SJCRH30 (cell line): Measurements from ENCODE around the gene BAG3. TPM values are rescaled to one million over a fixed set of nuclear protein-coding genes. Genes with fewer than 3 reads are reported as not detected.

Experiments
- DNase-seq, 2 experiments: peaks; one replicate each; pipeline ENCODE4 v3.0.0-alpha.2; 2015 to 2020
- H3K27ac ChIP-seq: fragments of 250-450 bp; sonication (Bioruptor Pico); 2 replicates; pipeline ENCODE4 v1.5.1; 2020; ENCODE audit warnings: mild to moderate bottlenecking, moderate library complexity
- H3K27me3 ChIP-seq: fragments of 250-450 bp; sonication (Bioruptor Pico); 2 replicates; pipeline ENCODE4 v1.5.1; 2020; ENCODE audit warnings: mild to moderate bottlenecking, moderate library complexity
- H3K36me3 ChIP-seq: fragments of 250-450 bp; sonication (Bioruptor Pico); 2 replicates; pipeline ENCODE4 v1.5.1; 2020; ENCODE audit warnings: mild to moderate bottlenecking, moderate library complexity
- H3K4me1 ChIP-seq: fragments of 250-450 bp; sonication (Bioruptor Pico); 2 replicates; pipeline ENCODE4 v1.5.1; 2020; ENCODE audit warnings: mild to moderate bottlenecking, moderate library complexity
- H3K4me3 ChIP-seq: fragments of 250-450 bp; sonication (Bioruptor Pico); 2 replicates; pipeline ENCODE4 v1.5.1; 2020; ENCODE audit warnings: mild to moderate bottlenecking, moderate library complexity
- H3K9me3 ChIP-seq: fragments of 250-450 bp; sonication (Bioruptor Pico); replicated peaks from 2 replicates; pipeline ENCODE4 v1.5.1; 2020; ENCODE audit warnings: mild to moderate bottlenecking, moderate library complexity
- total RNA-seq: library from RNA; depleted of rRNA; stranded (reverse); fragments of >200 nt; shearing (Covaris generic); gene quantifications from 2 replicates; pipeline ENCODE4 v1.2.3, GENCODE V29; 2014

The BAG3 gene
- total RNA-seq, 1 experiment from 2014 or later: 12.5 TPM

GRCh38 chr10:119625570-119626280 lies 25.5 kb upstream of the BAG3 start:
- H3K9me3 ChIP-seq: no peaks in the 10 kb centered on the region
- no peaks in the 10 kb centered on the region for H3K27me3 ChIP-seq
- H3K27ac ChIP-seq: no peak overlapping the region
- no peak for DNase-seq
- no peak overlapping the region for H3K4me3 ChIP-seq
- no peaks in the 10 kb centered on the region for H3K4me1 ChIP-seq
- H3K36me3 ChIP-seq: no peaks in the 10 kb centered on the region

- Histone ChIP-seq H3K36me3 (no peaks in the 10 kb centered on the region), H3K27me3 (no peaks in the 10 kb centered on the region), H3K9me3 (no peaks in the 10 kb centered on the region), H3K4me1 (no peaks in the 10 kb centered on the region), H3K27ac (no peak overlapping the region), H3K4me3 (no peak overlapping the region)
- DNase-seq: no peak
Observed at GRCh38 chr10:119630300-119630699, 20.9 kb upstream of the BAG3 start.

GRCh38 chr10:119633538-119634218 lies 17.5 kb upstream of the BAG3 start:
- DNase-seq: no peak
- H3K4me3 ChIP-seq: no peak overlapping the region
- no peaks in the 10 kb centered on the region for H3K9me3 ChIP-seq
- H3K36me3 ChIP-seq: no peaks in the 10 kb centered on the region
- no peak overlapping the region for H3K27ac ChIP-seq
- H3K4me1 ChIP-seq: no peaks in the 10 kb centered on the region
- H3K27me3 ChIP-seq: no peaks in the 10 kb centered on the region

GRCh38 chr10:119634219-119634544 lies 17.0 kb upstream of the BAG3 start:
- no peaks in the 10 kb centered on the region for H3K27me3 ChIP-seq
- H3K4me1 ChIP-seq: no peaks in the 10 kb centered on the region
- H3K4me3 ChIP-seq: no peak overlapping the region
- no peaks in the 10 kb centered on the region for H3K36me3 ChIP-seq
- H3K27ac ChIP-seq: no peak overlapping the region
- DNase-seq: no peak
- H3K9me3 ChIP-seq: no peaks in the 10 kb centered on the region

- Histone ChIP-seq H3K9me3 (no peaks in the 10 kb centered on the region), H3K36me3 (no peaks in the 10 kb centered on the region), H3K4me3 (no peak overlapping the region), H3K27ac (no peak overlapping the region), H3K27me3 (no peaks in the 10 kb centered on the region), H3K4me1 (no peaks in the 10 kb centered on the region)
- DNase-seq: no peak
Observed at GRCh38 chr10:119637631-119638030, 13.5 kb upstream of the BAG3 start.

- no peaks in the 10 kb centered on the region for H3K36me3 ChIP-seq
- no peak overlapping the region for H3K4me3 ChIP-seq
- DNase-seq: no peak
- no peaks in the 10 kb centered on the region for H3K27me3 ChIP-seq
- no peaks in the 10 kb centered on the region for H3K9me3 ChIP-seq
- H3K4me1 ChIP-seq: no peaks in the 10 kb centered on the region
- no peak overlapping the region for H3K27ac ChIP-seq
Observed at GRCh38 chr10:119638982-119639381, 12.2 kb upstream of the BAG3 start.

- H3K27me3 ChIP-seq: no peaks in the 10 kb centered on the region
- H3K4me1 ChIP-seq: no peaks in the 10 kb centered on the region
- H3K36me3 ChIP-seq: no peaks in the 10 kb centered on the region
- DNase-seq: no peak
- H3K27ac ChIP-seq: no peak overlapping the region
- H3K9me3 ChIP-seq: no peaks in the 10 kb centered on the region
- no peak overlapping the region for H3K4me3 ChIP-seq
Observed at GRCh38 chr10:119640384-119640783, 10.8 kb upstream of the BAG3 start.

GRCh38 chr10:119640875-119641526 lies 10.2 kb upstream of the BAG3 start:
- Histone ChIP-seq H3K27me3 (no peaks in the 10 kb centered on the region), H3K9me3 (no peaks in the 10 kb centered on the region), H3K4me1 (no peaks in the 10 kb centered on the region), H3K27ac (no peak overlapping the region), H3K36me3 (no peaks in the 10 kb centered on the region), H3K4me3 (no peak overlapping the region)
- DNase-seq: no peak

- Histone ChIP-seq H3K9me3 (no peaks in the 10 kb centered on the region), H3K36me3 (no peaks in the 10 kb centered on the region), H3K4me1 (no peaks in the 10 kb centered on the region), H3K27ac (no peak overlapping the region), H3K27me3 (no peaks in the 10 kb centered on the region), H3K4me3 (no peak overlapping the region)
- no peak for DNase-seq
Observed at GRCh38 chr10:119642556-119643111, 8.5 kb upstream of the BAG3 start.

- Histone ChIP-seq H3K4me1 (no peaks in the 10 kb centered on the region), H3K36me3 (no peaks in the 10 kb centered on the region), H3K27me3 (no peaks in the 10 kb centered on the region), H3K27ac (no peak overlapping the region), H3K9me3 (no peaks in the 10 kb centered on the region), H3K4me3 (no peak overlapping the region)
- no peak for DNase-seq
Observed at GRCh38 chr10:119643306-119644204, 7.6 kb upstream of the BAG3 start.

- Histone ChIP-seq H3K9me3 (no peaks in the 10 kb centered on the region), H3K4me3 (no peak overlapping the region), H3K27ac (no peak overlapping the region), H3K4me1 (no peaks in the 10 kb centered on the region), H3K27me3 (no peaks in the 10 kb centered on the region), H3K36me3 (no peaks in the 10 kb centered on the region)
- peak in 1 of 2 experiments; percentile 34 for DNase-seq
Observed at GRCh38 chr10:119644205-119644814, 6.9 kb upstream of the BAG3 start.

GRCh38 chr10:119644994-119645393 lies 6.2 kb upstream of the BAG3 start:
- no peak overlapping the region for H3K27ac ChIP-seq
- no peaks in the 10 kb centered on the region for H3K36me3 ChIP-seq
- no peak for DNase-seq
- no peak overlapping the region for H3K4me3 ChIP-seq
- H3K27me3 ChIP-seq: no peaks in the 10 kb centered on the region
- H3K4me1 ChIP-seq: no peaks in the 10 kb centered on the region
- no peaks in the 10 kb centered on the region for H3K9me3 ChIP-seq

GRCh38 chr10:119650062-119650461 lies 1.1 kb upstream of the BAG3 start:
- Histone ChIP-seq H3K27ac (no peak overlapping the region), H3K4me3 (no peak overlapping the region), H3K4me1 (0 out of 2 replicates have a peak, but pooled peaks cover 5% of the 10 kb centered on the region), H3K9me3 (no peaks in the 10 kb centered on the region), H3K36me3 (no peaks in the 10 kb centered on the region), H3K27me3 (no peaks in the 10 kb centered on the region)
- DNase-seq: no peak
